Mesothelial cell of epicardium (in vitro differentiated cells): ENCODE measurements around the gene HIGD2A. TPM values are rescaled to one million over a fixed set of nuclear protein-coding genes. Genes with fewer than 3 reads are reported as not detected.

ENCODE experiments used
- DNase-seq, 2 experiments: peaks; one replicate each; pipeline ENCODE4 v3.0.0; 2021; ENCODE audit warnings: low spot score in 2 of 2; ENCODE audit not compliant: unreplicated experiment in 2 of 2
- H3K27ac Mint-ChIP-seq: 2 replicates; pipeline ENCODE4 v1.8.0; 2021; ENCODE audit warnings: mixed read lengths
- H3K27me3 Mint-ChIP-seq: 2 replicates; pipeline ENCODE4 v1.8.0; 2021; ENCODE audit warnings: low read depth, mixed read lengths
- H3K36me3 Mint-ChIP-seq: 2 replicates; pipeline ENCODE4 v1.8.0; 2021; ENCODE audit warnings: mixed read lengths
- H3K4me1 Mint-ChIP-seq: 2 replicates; pipeline ENCODE4 v1.8.0; 2021; ENCODE audit warnings: mixed read lengths
- H3K4me3 Mint-ChIP-seq: 2 replicates; pipeline ENCODE4 v1.8.0; 2021; ENCODE audit warnings: mild to moderate bottlenecking, moderate library complexity, mixed read lengths
- H3K9me3 Mint-ChIP-seq: 2 replicates; pipeline ENCODE4 v1.8.0; 2021; ENCODE audit warnings: mixed read lengths
- CTCF ChIP-seq: fragments of 200-600 bp; sonication (generic); IDR thresholded peaks from one replicate; pipeline ENCODE4 v1.5.0; 2021; ENCODE audit warnings: antibody characterized with exemption; ENCODE audit not compliant: unreplicated experiment
- total RNA-seq: library from RNA; stranded (reverse); gene quantifications from 3 replicates; pipeline ENCODE4 v1.2.1, GENCODE V29; 2021

HIGD2A gene
- total RNA-seq, 1 donor from 2014 or later = 82.5 TPM

GRCh38 chr5:176416965-176417364, 28.4 kb downstream of the HIGD2A start:
- no peaks in the 10 kb centered on the region for H3K27me3 Mint-ChIP-seq

GRCh38 chr5:176418251-176418650, 29.7 kb downstream of the HIGD2A start:
- TF ChIP-seq CTCF = no peak
- H3K36me3 Mint-ChIP-seq = no peaks in the 10 kb centered on the region
- H3K27me3 Mint-ChIP-seq = no peaks in the 10 kb centered on the region
- H3K4me3 Mint-ChIP-seq = no peak overlapping the region
- no peak overlapping the region for H3K27ac Mint-ChIP-seq
- H3K9me3 Mint-ChIP-seq = peaks cover 16% of the 10 kb centered on the region
- H3K4me1 Mint-ChIP-seq = peaks cover 23% of the 10 kb centered on the region
- DNase-seq = no peak

More at GRCh38 chr5:176416965-176417364, 28.4 kb downstream of the HIGD2A start:
- Mint-ChIP-seq H3K4me1 (peaks cover 25% of the 10 kb centered on the region), H3K4me3 (peak overlapping the region; percentile 60), H3K36me3 (no peaks in the 10 kb centered on the region), H3K27ac (peak overlapping the region; percentile 47), H3K9me3 (peaks cover 16% of the 10 kb centered on the region)
- no peak for DNase-seq
- no peak for TF ChIP-seq CTCF

- Mint-ChIP-seq H3K4me3 (no peak overlapping the region), H3K9me3 (peaks cover 16% of the 10 kb centered on the region), H3K4me1 (peaks cover 17% of the 10 kb centered on the region), H3K36me3 (no peaks in the 10 kb centered on the region), H3K27me3 (no peaks in the 10 kb centered on the region), H3K27ac (no peak overlapping the region)
- no peak for TF ChIP-seq CTCF
- DNase-seq = no peak
Measured at GRCh38 chr5:176420086-176420485, 31.5 kb downstream of the HIGD2A start.

- Mint-ChIP-seq H3K4me1 (peaks cover 12% of the 10 kb centered on the region), H3K9me3 (peaks cover 22% of the 10 kb centered on the region), H3K4me3 (no peak overlapping the region), H3K27me3 (no peaks in the 10 kb centered on the region), H3K36me3 (no peaks in the 10 kb centered on the region), H3K27ac (no peak overlapping the region)
- DNase-seq = no peak
- TF ChIP-seq CTCF = no peak
Measured at GRCh38 chr5:176420972-176421544, 32.5 kb downstream of the HIGD2A start.

GRCh38 chr5:176424181-176424580, 35.6 kb downstream of the HIGD2A start:
- no peak for DNase-seq
- no peaks in the 10 kb centered on the region for H3K36me3 Mint-ChIP-seq
- peaks cover 25% of the 10 kb centered on the region for H3K9me3 Mint-ChIP-seq
- no peaks in the 10 kb centered on the region for H3K27me3 Mint-ChIP-seq
- no peak overlapping the region for H3K4me3 Mint-ChIP-seq
- no peaks in the 10 kb centered on the region for H3K4me1 Mint-ChIP-seq
- TF ChIP-seq CTCF = no peak
- H3K27ac Mint-ChIP-seq = no peak overlapping the region

- Mint-ChIP-seq H3K9me3 (peaks cover 25% of the 10 kb centered on the region), H3K27ac (no peak overlapping the region)
- no peak for DNase-seq
Measured at GRCh38 chr5:176425138-176425537, 36.6 kb downstream of the HIGD2A start.

More at GRCh38 chr5:176425138-176425537, 36.6 kb downstream of the HIGD2A start:
- Mint-ChIP-seq H3K4me3 (no peak overlapping the region), H3K27me3 (no peaks in the 10 kb centered on the region), H3K36me3 (no peaks in the 10 kb centered on the region), H3K4me1 (no peaks in the 10 kb centered on the region)
- no peak for TF ChIP-seq CTCF
